Measurements from ENCODE around the gene MYL10.
"Not testable (repeated sequence)": the region's sequence is repeated elsewhere in the genome, so short reads cannot be mapped to it uniquely, and the experiment has no call there.

MYL10 gene

GRCh38 chr7:101650579-101651081 lies 21.5 kb upstream of the MYL10 start:
- no peak for DNase-seq

DNA sequence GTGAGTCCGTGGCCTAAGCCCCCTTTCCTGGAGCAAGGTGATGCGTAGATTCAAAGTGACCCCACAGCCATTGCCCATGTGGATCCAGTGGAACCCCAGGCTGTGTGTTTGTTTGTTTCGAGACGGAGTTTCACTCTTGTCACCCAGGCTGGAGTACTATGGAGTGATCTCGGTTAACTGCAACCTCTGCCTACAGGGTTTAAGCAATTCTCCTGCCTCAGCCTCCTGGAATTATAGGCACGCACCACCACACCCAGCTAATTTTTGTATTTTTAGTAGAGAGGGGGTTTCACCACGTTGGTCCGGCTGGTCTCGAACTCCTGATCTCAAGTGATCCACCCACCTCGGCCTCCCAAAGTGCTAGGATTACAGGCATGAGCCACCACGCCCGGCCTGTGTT lies 18.8 kb upstream of the MYL10 start:
- DNase-seq: peak; percentile 47

DNA sequence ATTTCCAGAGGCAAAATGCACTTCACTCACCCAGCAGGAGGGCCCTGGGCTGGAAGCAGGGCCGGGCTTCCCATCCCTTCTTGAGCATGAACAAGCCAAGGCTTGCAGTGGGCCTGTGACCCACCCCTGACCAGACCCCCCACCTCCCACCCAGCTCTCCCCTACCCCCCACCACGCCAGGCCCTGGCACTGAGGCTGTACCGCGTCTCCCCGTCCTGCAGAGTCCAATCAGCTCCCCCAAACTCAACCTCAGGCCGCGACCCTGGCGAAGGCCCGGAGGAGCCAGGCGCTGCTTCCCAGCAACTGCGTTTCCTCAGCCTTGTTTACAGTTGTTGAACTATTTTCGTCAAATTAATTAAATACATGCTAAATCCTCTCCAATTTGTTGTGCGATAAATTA lies 16.9 kb upstream of the MYL10 start:
- no peak for DNase-seq

DNA sequence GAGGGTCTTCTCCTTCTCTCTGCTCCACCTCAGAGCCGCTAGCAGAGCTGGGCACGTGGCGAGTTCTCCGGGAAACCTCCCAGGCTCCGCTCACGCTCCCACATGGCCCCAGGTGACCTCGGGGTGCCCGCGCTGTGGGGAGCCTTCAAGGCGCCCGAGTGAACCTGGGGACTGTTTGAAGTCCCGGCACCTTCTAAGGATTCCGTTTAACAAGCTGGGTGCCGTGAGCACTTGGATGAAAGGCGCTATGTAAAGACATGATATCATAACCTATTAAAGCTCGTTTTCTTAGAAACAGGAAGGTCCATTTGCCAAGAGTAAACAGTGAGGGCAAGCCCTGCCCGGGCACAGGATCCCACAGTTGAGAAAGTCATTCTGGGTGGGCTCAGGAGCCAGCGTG lies 15.8 kb upstream of the MYL10 start:
- DNase-seq: no peak

- not testable (repeated sequence) for DNase-seq
Measured at GRCh38 chr7:101639127-101639526, 10.0 kb upstream of the MYL10 start.

DNA sequence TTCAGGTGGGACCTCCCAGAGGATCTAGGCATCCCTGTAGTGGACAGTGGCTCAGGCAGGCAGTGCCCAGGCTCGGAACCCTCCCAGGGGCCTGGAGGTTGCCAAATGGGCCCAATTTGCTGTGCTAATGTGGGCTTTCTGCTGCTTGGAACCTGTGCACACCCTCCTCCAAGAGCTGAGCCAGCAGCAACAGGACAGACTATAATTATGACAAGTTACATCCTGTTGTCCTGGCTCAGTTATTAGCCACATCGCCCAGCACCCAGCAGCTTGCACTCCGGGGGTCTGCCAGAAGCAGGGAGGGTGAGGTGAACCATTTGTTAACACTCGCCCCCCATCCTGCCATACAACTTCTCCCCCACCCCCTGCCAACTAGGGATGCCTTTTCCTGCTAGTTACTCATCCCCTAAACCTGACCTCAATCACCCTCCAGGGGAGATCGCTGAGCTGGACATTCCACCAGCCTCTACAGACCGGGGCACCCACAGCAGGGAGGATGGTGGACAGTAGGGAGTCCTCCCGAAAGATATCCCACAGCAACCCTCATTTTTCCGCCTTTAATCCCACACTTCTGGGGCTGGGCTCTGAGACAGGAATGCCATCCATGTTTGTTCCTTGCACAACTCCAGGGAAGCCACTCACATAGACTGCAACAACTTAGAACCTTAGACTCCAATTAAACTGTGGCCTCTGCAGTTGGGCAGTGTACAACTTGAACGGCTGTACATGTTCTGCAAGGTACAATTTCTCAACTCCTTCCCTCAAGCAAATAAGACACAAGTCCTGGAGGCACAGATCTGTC lies 7.9 kb upstream of the MYL10 start:
- no peak for DNase-seq

DNA sequence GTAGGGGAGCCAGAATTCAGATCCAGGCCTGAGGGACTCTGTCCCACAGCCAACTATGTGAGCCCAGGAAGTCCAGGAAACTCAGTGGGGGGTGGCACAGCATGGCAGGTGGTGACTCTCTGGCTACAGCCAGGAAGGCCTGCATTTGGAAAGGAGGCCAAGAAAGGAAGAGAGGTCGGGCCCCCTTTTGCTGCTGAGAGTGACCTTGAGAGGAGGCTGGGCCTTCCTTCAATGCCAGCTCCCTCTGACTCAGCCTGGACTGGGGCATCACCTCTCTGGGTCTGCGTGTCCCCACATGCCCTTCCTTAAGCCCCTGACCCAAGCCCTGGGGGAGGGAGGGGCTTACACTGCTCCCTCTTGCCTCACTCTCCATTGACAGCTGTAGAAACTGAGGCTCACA lies 6.4 kb upstream of the MYL10 start:
- no peak for DNase-seq

- no peak for DNase-seq
Measured at GRCh38 chr7:101634196-101634717, 5.2 kb upstream of the MYL10 start.

- no peak for DNase-seq
Measured at GRCh38 chr7:101633511-101633910, 4.4 kb upstream of the MYL10 start.

DNA sequence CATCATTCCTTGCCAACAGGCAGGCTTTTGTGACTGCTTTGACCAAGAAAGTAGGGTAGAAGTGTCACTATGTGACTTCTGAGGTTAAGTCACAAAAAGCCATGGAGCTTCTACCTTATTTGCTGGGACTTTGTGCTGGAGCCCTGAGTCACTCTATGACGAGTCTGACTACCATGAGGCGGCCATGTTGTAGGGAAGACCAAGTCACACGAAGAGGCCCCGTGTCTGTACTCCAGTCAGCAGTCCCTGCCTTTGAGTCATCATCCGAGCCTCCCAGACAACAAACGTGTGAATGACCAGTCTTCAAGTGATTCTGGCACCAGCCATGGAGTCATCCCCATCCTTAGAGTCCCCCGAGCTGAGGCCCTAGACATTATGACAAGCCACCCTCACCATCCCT lies 3.5 kb upstream of the MYL10 start:
- DNase-seq: peak; percentile 27

DNA sequence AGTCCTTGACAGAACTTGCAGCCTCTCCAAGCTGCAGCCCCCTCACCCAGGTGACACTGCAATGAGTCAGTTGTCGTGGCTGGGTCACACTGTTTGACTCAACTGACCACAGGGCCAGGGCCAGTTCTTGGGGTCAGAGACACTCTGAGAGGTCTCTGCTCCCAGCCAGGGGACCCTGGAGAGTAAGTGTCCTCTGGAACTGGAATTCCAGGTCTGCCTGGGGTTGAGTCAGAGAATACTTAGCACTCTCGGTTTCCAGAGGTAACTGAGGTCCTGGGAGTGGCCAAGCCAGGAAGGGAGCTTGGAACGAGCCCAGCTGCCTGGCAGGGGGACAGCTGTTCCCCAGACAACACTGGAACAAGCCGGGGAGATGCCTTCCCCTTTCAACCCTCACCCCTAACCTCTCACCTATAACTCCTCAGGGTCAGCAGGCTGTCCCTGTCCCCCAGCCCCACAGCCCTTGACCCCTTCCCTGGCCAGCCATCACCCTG lies 2.2 kb upstream of the MYL10 start:
- DNase-seq: no peak

DNA sequence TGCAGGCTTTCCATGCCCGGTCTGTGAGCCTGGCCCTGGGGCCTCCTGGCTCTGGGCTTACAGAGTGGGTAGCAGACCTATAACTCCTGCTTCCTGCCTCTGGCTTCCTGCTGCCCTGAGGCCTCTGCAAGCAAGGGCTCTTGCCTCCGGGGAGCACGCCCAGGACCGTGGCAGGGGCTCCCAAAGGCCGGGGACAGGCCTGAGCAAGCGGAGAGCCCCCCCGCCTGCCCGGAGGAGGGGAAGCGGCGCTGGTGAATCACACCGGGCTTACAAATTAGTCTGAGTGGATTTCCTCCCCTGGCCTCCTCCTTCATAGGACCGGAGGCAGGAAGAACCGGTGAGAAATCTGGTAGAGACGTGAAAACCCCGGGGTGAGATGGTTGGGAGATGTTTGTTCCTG lies 1.5 kb upstream of the MYL10 start:
- DNase-seq: peak; percentile 51

DNA sequence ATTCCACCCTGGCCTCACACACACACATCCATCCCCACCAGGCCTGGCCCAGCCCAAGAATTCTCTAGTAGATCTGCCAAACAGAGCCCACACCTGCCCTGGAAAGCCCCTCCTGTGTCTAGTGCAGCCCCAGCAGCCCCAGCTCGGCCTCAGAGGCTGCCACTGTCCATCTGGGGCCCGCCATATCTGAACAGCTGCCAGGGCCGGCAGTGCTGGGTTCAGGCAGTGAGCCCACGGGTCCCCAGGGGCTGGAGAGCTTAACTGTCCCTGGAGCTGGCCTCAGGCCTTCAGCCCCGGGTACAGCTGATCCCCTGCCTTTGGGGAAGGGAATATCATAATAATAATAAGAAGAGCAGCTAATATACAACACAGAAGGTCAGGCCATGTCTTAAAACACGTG lies 574 bp downstream of the MYL10 start:
- no peak for DNase-seq

DNA sequence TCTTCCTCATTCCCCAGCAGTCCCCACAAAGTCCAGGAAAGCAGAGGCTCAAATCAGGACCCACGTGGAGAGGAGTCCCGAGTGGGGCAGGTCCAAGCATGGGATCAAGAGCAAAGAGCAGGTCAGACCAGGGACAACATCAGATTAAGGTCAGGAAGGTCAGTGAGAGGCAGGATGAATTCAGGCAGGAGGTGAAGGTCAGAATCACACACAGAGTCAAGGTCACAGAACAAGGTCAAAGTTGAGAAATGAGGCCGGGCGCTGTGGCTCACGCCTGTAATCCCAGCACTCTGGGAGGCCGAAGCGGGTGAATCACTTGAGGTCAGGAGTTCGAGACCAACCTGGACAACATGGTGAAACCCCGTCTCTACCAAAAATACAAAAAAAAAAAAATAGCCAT lies 2.3 kb downstream of the MYL10 start:
- no peak for DNase-seq

GRCh38 chr7:101626069-101626671 lies 2.9 kb downstream of the MYL10 start:
- DNase-seq: no peak

DNA sequence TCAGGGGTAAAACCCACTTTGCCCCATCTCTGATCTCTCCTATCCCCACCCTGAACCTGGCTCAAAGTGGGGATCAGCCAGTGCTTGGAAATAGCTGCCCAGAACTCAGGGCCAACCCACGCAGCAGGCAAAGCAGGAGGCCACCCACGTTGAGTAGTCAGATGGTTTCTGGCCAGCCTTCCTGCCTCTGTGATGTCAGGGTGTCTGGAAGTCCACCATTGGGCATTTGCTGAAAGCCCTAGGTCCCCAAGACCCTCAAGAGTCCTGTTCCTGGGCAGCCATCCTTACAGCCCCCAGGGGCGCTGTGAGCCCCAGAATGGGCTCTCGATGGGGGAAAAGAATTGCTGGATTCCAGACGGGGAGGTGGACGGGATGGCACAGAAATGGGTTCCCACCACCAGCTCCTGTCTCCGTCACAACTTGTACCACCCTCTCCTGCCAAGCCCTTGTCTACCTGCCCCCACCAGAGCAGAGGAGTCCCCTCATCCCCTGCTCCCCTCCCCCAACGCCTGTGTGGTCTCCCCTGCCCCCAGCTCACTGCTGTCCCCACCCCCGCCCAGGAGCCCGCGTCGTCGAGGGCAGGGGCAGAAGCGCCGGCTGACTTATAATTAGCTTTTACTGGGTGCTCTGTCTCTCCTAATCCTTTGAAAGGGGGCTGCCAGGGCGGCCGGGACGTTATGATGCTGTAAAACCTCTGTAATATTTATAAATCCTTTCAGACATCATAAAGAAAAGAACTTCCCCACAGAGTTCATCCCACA lies 3.9 kb downstream of the MYL10 start:
- DNase-seq: peak; percentile 35

GRCh38 chr7:101624246-101625001 lies 4.7 kb downstream of the MYL10 start:
- peak; percentile 33 for DNase-seq

GRCh38 chr7:101622609-101623173 lies 6.4 kb downstream of the MYL10 start:
- no peak for DNase-seq

DNA sequence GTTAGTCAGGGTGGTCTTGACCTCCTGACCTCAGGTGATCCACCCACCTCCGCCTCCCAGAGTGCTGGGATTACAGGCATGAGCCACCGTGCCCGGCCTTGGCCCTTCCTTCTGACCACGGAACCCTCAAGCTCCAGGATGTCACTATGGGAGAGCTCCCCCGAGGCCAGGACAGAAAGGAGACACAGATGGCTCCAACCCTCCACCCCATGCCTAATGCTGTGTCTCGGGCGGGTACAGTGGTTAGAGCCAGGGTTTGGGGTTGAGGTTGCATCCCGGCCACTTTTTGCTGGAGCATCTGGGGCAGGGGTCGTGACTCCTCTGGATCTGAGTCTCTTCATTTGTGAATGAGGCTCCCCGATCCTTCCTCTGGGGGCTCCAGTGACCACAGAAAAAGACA lies 8.1 kb downstream of the MYL10 start:
- DNase-seq: no peak

GRCh38 chr7:101620395-101620794 lies 8.7 kb downstream of the MYL10 start:
- no peak for DNase-seq

- peak; percentile 35 for DNase-seq
Measured at GRCh38 chr7:101618916-101619315, 10.2 kb downstream of the MYL10 start.

- peak; percentile 68 for DNase-seq
Measured at GRCh38 chr7:101618207-101618839, 10.8 kb downstream of the MYL10 start.

All from fibroblast of skin of right biceps (primary cell).